ENCODE data around the gene ZNF438. TPM values are rescaled to one million over a fixed set of nuclear protein-coding genes. Genes with fewer than 3 reads are reported as not detected.
"Not testable (repeated sequence)": the region's sequence is repeated elsewhere in the genome, so short reads cannot be mapped to it uniquely, and the experiment has no call there.

ZNF438 gene
- total and polyA plus RNA-seq, 7 donors: 3.9 to 18.9 (median 11.9) TPM

DNA sequence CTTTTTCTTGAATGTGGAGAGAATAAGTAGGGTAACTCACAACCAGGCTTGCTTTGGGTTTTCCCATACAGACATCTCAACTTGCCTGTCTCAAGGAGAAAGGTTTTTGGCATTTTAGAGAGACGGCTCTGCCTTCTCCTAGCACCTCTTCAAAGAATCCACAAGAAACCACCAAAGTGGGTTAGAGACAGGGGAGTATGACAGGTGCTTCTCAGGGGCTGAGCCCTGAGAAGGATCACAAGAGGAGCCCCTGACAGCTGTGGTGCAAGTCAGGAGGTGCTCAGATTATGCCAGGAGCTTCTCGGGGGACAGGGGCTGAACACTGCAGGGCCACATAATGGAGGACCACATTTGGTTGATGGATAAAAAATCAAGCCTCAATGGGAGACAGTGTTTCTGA, 231.3 kb downstream of the ZNF438 start:
- intact Hi-C loops (cut with DNase I): no loop called here
- no peaks in the 10 kb centered on the region for H3K9me3 ChIP-seq
- peak; percentile 11 for DNase-seq
- no peaks in the 10 kb centered on the region for H3K36me3 ChIP-seq
- H3K4me1 ChIP-seq: peaks cover 3 to 28% (median 19%) of the 10 kb centered on the region in 4 donors
- no peak overlapping the region for H3K27ac ChIP-seq
- WGBS, 2 donors: 82 to 91% methylated on average over 2 of the region's 2 CpGs
- no peak overlapping the region for H3K4me3 ChIP-seq
- H3K27me3 ChIP-seq: no peaks in the 10 kb centered on the region
- TF ChIP-seq, protein P1, sequence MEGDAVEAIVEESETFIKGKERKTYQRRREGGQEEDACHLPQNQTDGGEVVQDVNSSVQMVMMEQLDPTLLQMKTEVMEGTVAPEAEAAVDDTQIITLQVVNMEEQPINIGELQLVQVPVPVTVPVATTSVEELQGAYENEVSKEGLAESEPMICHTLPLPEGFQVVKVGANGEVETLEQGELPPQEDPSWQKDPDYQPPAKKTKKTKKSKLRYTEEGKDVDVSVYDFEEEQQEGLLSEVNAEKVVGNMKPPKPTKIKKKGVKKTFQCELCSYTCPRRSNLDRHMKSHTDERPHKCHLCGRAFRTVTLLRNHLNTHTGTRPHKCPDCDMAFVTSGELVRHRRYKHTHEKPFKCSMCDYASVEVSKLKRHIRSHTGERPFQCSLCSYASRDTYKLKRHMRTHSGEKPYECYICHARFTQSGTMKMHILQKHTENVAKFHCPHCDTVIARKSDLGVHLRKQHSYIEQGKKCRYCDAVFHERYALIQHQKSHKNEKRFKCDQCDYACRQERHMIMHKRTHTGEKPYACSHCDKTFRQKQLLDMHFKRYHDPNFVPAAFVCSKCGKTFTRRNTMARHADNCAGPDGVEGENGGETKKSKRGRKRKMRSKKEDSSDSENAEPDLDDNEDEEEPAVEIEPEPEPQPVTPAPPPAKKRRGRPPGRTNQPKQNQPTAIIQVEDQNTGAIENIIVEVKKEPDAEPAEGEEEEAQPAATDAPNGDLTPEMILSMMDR (IDR thresholded peaks at IDR 0.05): no peak
- TF ChIP-seq EP300 (IDR thresholded peaks at IDR 0.05) (no peak), POLR2AphosphoS5 (IDR thresholded peaks at IDR 0.05) (no peak), POLR2A (IDR thresholded peaks at IDR 0.05) (no peak)

DNA sequence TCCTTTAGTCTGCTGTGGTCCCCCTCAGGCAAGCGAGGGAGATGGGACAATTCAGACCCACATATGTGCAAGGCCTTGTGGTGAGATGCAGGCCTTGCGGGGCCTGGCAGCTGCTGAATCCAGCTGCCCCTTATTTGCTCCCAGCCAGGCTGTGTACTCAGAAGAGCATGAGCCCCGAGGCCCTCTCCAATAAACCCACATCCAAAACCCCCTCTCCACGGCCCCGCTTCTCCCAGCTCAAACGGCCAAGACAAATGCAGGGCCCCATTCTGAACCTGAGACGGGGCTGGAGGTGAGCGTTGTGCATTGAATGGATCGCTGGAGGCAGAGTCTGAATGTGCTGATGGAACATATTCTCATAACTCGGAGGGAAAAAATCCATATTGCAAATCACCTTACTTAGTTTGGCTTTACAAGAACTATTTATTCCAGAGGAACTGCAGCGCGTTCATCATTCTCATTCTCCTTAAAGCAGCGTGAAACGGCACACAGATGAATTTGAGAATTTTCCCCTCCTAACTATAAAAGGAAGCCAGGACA, 232.9 kb downstream of the ZNF438 start:
- DNase-seq: peak; percentile 53
- H3K4me1 ChIP-seq: peaks cover 0 to 13% (median 8%) of the 10 kb centered on the region in 4 donors
- 83 to 90% methylated on average over 14 of the region's 14 CpGs for WGBS, 2 donors
- intact Hi-C loops (cut with DNase I): no loop called here
- no peaks in the 10 kb centered on the region for H3K36me3 ChIP-seq
- H3K9me3 ChIP-seq: no peaks in the 10 kb centered on the region
- TF ChIP-seq POLR2A (IDR thresholded peaks at IDR 0.05) (no peak), EP300 (IDR thresholded peaks at IDR 0.05) (no peak), POLR2AphosphoS5 (IDR thresholded peaks at IDR 0.05) (no peak)
- TF ChIP-seq, protein P1 (IDR thresholded peaks at IDR 0.05): no peak
- no peak overlapping the region for H3K27ac ChIP-seq
- H3K27me3 ChIP-seq: no peaks in the 10 kb centered on the region
- no peak overlapping the region for H3K4me3 ChIP-seq

DNA sequence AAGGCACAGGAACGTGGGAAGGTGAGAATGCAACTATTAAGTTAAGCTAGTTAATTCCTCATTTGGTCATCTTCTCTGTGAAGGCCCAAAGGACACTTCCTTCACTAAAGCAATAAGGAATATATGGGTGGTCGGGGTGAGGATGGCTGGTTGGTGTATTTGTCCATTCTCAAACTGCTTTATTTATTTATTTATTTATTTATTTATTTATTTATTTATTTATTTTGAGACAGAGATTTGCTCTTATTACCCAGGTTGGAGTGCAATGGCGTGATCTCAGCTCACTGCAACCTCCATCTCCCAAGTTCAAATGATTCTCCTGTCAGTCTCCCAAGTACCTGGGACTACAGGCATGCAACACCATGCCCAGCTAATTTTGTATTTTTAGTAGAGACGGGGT, 236.6 kb downstream of the ZNF438 start:
- intact Hi-C loops (cut with DNase I); H3K9me3 ChIP-seq; H3K27ac ChIP-seq; H3K36me3 ChIP-seq; H3K4me1 ChIP-seq; H3K27me3 ChIP-seq; H3K4me3 ChIP-seq: not testable (repeated sequence)
- WGBS, 2 donors: 92 to 95% methylated on average over 4 of the region's 4 CpGs
- DNase-seq: peak; percentile 13

Data from sigmoid colon (tissue), 7 donors.